Fibroblast of gingiva (primary cell): ENCODE measurements around the gene YTHDF2.

ENCODE experiments used
- DNase-seq: peaks from one replicate; pipeline ENCODE4 v3.0.0-alpha.2; 2011; ENCODE audit warnings: low read depth

YTHDF2 gene

DNA sequence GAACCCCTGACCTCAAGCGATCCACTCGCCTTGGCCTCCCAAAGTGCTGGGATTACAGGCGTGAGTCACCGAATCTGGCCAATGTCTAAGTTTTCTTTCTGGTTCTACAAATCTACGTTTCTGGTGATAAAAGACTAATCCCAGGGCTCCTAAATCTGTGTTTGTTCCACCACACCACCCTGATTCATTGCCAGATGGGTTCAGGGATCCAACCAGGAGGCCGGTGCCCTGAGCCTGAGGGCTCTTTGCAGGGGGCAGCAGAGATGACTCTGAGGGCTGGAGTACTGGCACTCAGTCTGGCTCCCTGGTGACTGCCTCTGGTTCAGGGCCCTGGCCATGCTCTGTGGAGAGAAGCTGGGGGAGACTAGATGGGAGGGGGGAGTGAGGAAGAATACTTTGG is 64.7 kb downstream of the YTHDF2 start:
- DNase-seq, result no peak

- DNase-seq, result no peak
Measured at GRCh38 chr1:28803051-28803450, 66.3 kb downstream of the YTHDF2 start.

- no peak for DNase-seq
Measured at GRCh38 chr1:28803662-28804061, 66.9 kb downstream of the YTHDF2 start.

- no peak for DNase-seq
Measured at GRCh38 chr1:28804071-28804470, 67.3 kb downstream of the YTHDF2 start.

GRCh38 chr1:28807046-28807445 is 70.3 kb downstream of the YTHDF2 start:
- DNase-seq, result no peak

DNA sequence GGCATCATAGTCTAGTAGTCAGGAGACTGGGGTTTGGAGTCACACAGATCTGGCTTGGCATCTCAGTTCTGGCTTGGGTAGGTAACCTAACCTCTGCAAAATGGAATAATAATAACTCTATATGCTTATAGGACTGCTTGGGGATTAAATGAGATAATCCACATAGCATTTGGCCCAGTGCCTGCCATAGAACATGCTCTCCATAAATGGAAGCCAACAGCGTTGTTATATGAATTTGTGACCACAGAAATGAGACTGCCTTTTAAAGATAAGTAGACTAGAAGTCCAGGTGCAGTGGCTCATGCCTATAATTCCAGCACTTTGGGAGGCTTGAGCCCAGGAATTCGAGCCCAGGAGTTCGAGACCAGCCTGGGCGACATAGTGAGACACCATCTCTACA is 71.2 kb downstream of the YTHDF2 start:
- no peak for DNase-seq

DNA sequence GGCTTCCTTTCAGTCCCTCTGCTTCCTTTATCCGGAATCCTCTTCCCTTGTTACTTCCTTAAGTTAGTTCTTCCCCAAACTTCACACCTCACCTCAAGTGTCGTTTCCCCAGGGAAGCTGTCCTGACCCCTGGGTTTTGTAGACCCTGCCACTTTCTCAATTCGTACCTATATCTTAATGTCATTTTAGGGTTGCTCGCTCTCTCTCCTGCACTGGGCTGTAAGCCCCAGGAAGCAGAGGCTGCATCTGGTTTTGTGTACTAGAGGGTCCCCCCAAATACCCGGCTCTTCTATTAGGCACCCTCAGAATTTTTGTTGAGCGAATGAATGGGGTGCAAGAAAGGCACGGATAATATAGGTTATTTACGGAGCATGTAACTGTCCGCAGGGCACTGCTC is 74.6 kb downstream of the YTHDF2 start:
- no peak for DNase-seq

- no peak for DNase-seq
Measured at GRCh38 chr1:28811766-28812668, 75.3 kb downstream of the YTHDF2 start, which contains the start of gene OPRD1. Gene OPRD1 (plus strand): TSS chr1:28812170. CDS start chr1:28812384, 214 bp downstream.

DNA sequence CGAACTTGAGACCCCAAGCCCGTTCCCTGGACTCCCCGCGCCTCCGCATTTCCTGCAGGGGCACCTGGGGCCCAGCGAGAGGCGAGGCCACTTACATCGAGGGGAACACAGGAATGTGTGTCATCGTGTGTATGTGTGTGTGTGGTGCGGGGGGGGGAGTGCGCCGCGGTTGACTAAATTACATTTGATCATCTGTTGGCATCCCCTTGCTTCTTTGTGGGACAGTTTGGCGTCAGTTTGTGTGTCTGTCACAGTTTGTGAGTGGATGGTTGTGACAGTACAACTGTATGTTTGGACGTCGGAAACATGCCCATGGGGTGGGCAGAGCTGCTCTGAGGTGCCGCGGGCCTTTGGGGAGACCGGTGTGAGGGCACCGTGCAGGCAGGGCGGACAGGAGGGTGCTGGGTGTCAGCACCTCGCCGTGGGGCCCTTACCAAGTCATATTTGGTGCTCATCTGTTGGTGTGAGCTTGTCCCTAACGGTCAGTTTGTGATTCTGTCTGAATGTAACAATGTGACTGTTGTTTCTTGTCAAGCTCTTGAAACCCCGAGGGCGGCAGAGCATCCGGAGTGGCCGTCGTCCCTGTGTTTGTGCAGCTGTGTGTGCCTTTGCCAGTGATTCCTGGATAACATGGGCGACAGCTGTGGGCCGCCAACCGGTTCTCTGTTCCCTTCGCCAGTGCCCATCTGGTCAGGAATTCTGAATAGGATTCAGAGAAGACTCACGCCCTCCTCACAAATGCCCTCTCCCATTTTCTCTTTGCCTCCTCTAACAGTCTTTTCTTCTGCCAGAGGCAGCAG is 76.1 kb downstream of the YTHDF2 start:
- no peak for DNase-seq

DNA sequence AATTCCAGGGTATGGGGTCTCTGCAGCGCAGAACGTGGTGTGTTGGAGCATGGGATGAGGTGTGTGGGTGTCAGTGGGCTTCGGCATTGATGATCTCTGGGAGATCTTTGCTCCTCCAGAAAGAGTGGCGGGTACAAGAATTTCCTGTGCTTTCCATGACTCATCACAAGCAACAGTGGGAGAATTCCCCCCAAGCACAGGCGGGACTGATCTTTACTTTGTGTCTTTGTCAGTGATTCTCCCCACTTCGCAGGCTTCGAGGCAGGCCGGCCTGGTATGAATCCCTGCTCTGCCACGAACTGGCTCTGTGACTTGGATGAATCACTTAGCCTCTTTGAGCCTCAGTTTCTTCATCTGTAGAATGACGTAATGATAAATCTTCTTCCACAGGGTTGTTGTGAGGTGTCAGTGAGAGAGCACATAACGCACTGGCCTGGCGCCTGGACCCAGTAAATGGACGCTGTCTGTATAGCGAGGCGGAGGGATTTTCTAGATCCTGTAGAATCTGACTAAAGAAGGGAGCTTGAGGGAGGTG is 77.3 kb downstream of the YTHDF2 start:
- DNase-seq, result no peak

GRCh38 chr1:28815533-28816185 is 78.9 kb downstream of the YTHDF2 start:
- no peak for DNase-seq

- DNase-seq, result no peak
Measured at GRCh38 chr1:28817133-28817532, 80.4 kb downstream of the YTHDF2 start.

GRCh38 chr1:28819020-28819419 is 82.3 kb downstream of the YTHDF2 start:
- DNase-seq, result no peak
